Measurements from ENCODE around the gene ARMH3. TPM values are rescaled to one million over a fixed set of nuclear protein-coding genes. Genes with fewer than 3 reads are reported as not detected.
A peak's percentile ranks its signal among the peaks of the same experiment; 100 is the strongest.

ARMH3 gene
- total and polyA plus RNA-seq, 8 donors, result 3.5 to 29.0 (median 17.2) TPM

DNA sequence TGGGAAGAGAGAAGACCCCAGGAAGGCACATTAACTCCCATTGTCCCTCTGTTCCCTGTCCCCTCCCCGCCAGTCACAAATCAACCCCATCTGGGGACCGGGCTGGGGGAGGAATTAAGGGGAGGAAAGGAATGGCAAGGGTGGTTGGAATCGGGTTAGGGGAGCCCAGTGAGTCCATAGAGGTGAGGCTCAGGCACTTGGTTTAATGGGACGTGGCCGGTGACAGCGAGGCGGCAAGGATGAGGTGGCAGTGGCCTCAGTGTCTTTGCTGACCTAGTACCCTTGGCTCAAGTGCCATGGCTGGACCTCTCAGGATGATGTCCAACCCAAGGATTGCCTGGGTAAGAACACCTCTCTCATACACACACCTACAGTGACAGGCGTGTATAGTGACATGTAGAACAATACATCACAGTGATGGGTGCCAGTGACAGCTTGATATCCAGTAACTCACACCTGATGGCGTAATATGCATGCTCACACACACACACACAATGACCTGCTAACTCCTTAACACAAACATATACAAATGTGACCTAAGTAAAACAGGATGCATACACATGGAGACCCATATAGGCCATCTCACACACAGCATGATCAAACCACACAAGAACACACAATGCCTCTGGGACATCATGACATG lies 224.7 kb downstream of the ARMH3 start:
- H3K36me3 ChIP-seq, result peaks cover 0 to 12% (median 8%) of the 10 kb centered on the region in 4 donors
- peak overlapping the region; percentile 62 to 81 (median 75) for H3K27ac ChIP-seq
- peak overlapping the region; percentile 50 to 68 (median 56) for H3K4me3 ChIP-seq
- no peaks in the 10 kb centered on the region for H3K9me3 ChIP-seq
- H3K4me1 ChIP-seq, result peaks cover 17 to 48% (median 25%) of the 10 kb centered on the region in 4 donors
- intact Hi-C loops (cut with DNase I; ENCODE audit: low total_unique reads), result loop anchor here (10.0 kb wide), 1 partner anchor 184 kb away; no protein-coding TSS in a partner anchor
- no peak for TF ChIP-seq POLR2AphosphoS5 (IDR thresholded peaks at IDR 0.05)
- TF ChIP-seq, protein P1, sequence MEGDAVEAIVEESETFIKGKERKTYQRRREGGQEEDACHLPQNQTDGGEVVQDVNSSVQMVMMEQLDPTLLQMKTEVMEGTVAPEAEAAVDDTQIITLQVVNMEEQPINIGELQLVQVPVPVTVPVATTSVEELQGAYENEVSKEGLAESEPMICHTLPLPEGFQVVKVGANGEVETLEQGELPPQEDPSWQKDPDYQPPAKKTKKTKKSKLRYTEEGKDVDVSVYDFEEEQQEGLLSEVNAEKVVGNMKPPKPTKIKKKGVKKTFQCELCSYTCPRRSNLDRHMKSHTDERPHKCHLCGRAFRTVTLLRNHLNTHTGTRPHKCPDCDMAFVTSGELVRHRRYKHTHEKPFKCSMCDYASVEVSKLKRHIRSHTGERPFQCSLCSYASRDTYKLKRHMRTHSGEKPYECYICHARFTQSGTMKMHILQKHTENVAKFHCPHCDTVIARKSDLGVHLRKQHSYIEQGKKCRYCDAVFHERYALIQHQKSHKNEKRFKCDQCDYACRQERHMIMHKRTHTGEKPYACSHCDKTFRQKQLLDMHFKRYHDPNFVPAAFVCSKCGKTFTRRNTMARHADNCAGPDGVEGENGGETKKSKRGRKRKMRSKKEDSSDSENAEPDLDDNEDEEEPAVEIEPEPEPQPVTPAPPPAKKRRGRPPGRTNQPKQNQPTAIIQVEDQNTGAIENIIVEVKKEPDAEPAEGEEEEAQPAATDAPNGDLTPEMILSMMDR (IDR thresholded peaks at IDR 0.05), result no peak
- no peak for TF ChIP-seq POLR2A (IDR thresholded peaks at IDR 0.05)
- TF ChIP-seq EP300 (IDR thresholded peaks at IDR 0.05), result no peak
- H3K27me3 ChIP-seq, result no peaks in the 10 kb centered on the region
- no peak for DNase-seq
- 52 to 63% (median 57%) methylated on average over 8 to 9 of the region's 9 CpGs for WGBS, 5 donors

DNA sequence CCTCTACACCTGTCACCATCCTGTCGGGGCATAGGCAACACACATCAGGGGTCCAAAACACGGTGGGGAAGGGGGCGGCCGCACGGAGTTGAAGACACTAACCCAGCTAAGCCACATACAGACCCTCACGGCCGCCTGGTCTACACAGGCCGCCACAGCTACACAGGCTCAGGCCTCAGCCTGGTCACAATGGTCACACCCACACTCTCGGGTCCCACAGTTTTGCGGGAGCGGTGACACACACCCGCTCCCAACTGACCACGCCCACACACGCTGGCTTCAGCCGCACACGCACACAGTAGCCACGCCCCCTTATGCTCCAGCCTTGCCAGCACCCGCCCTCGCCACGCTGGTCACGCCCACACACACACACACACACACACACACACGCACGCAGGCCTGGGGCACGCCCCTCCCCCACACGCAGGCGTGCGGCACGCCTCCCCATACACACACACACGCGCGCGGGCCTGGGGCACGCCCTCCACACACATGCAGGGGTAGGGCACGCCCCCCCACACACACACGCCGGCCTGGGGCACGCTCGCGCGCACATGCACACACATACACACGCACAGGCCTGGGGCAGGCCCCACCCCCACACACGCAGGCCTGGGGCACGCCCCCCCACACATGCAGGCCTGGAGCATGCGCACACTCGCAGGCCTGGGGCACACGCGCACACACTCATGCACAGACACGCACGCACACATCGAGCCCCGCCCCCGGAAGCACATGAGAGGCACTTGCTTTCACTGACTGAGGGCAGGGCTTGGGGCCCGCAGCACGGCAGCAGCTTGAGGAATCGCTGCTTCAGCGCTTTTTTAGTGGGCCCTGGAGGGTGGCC lies 225.4 kb downstream of the ARMH3 start:
- WGBS, 5 donors, result 0 to 3% (median 2%) methylated on average over 47 to 56 of the region's 56 CpGs
- Histone ChIP-seq H3K27me3 (no peaks in the 10 kb centered on the region), H3K27ac (peak overlapping the region; percentile 62 to 81 (median 75)), H3K4me3 (peak overlapping the region; percentile 50 to 68 (median 56)), H3K36me3 (peaks cover 0 to 12% (median 8%) of the 10 kb centered on the region in 4 donors), H3K9me3 (no peaks in the 10 kb centered on the region), H3K4me1 (peaks cover 17 to 41% (median 25%) of the 10 kb centered on the region in 4 donors)
- DNase-seq, result peak; percentile 93 to 97
- intact Hi-C loops (cut with DNase I; ENCODE audit: low total_unique reads), result loop anchor here (10.0 kb wide), 1 partner anchor 184 kb away; no protein-coding TSS in a partner anchor
- TF ChIP-seq, protein P1 (IDR thresholded peaks at IDR 0.05), result peak in 1 of 7 experiments; percentile 10
- TF ChIP-seq POLR2AphosphoS5 (IDR thresholded peaks at IDR 0.05) (peak in 1 of 3 donors; percentile 27), POLR2A (IDR thresholded peaks at IDR 0.05) (no peak), EP300 (IDR thresholded peaks at IDR 0.05) (no peak)

DNA sequence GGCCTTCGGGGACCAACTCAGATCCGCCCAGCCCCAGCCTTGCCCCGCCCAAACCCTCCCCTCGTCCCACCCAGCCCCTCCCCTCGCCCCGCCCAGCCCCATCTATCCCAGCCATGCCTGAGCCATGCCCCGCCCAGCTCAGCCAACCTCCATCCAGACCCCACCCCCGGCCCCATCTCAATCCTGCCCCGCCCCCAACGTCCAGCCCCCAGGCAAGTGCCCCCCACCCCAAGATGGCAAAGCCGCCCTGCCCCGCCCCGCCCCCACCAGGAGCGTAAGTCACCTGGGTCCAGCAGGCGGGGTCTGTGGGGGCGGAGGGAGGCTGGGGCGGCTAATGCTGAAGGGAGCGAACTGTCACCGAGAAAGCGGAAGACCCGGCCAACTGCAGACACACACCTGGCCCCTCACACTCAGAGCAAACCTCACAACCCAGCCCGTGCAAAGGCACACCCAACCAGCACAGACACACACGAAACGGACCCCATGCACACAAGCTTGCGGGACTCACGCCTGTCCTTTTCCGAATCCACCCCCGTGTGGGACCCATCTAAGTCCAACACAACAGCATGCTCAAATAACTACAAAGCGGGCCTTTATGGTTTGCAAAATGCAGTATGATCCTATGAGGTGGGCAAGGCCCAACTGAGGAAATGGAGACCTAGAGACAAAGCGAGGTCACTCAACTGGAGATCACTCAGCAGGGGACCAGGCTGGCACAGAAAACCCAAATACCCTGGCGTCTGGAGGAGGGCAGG lies 226.2 kb downstream of the ARMH3 start:
- whole genome bisulfite sequencing, 5 donors, result 6 to 23% (median 10%) methylated on average over 10 to 31 of the region's 31 CpGs
- Histone ChIP-seq H3K4me3 (peak overlapping the region; percentile 50 to 68 (median 56)), H3K9me3 (no peaks in the 10 kb centered on the region), H3K4me1 (peaks cover 17 to 36% (median 25%) of the 10 kb centered on the region in 4 donors), H3K27me3 (no peaks in the 10 kb centered on the region), H3K27ac (peak overlapping the region; percentile 62 to 81 (median 75)), H3K36me3 (peaks cover 0 to 12% (median 8%) of the 10 kb centered on the region in 4 donors)
- DNase-seq, result peak; percentile 53 to 91
- intact Hi-C loops (cut with DNase I; ENCODE audit: low total_unique reads), result loop anchor here (10.0 kb wide), 1 partner anchor 185 kb away; no protein-coding TSS in a partner anchor
- TF ChIP-seq POLR2A (IDR thresholded peaks at IDR 0.05) (no peak), EP300 (IDR thresholded peaks at IDR 0.05) (no peak), POLR2AphosphoS5 (IDR thresholded peaks at IDR 0.05) (no peak)
- TF ChIP-seq, protein P1 (IDR thresholded peaks at IDR 0.05), result no peak

Measured in stomach (tissue), 9 donors.